Ovary (tissue), 3 donors: ENCODE data around the gene DAZAP2.

Experiments
- EP300 ChIP-seq: sonication (generic); formaldehyde crosslinking; IDR thresholded peaks from one replicate; pipeline ENCODE4 v1.6.1; 2017; ENCODE audit warnings: antibody characterized with exemption
- POLR2A ChIP-seq: fragments of 450-650 bp; IDR thresholded peaks from one replicate; pipeline ENCODE4 v1.6.1; 2017; ENCODE audit warnings: antibody characterized with exemption, mild to moderate bottlenecking, moderate library complexity
- TF ChIP-seq, protein P1 (sequence below), 3 donors: fragments of 450-650 bp in 2 of 3; fragments of 200-600 bp in 1 of 3; IDR thresholded peaks; one replicate each; pipeline versions ENCODE4 v1.5.1 to v1.8.0; 2016 to 2022; ENCODE audit warnings: antibody characterized with exemption in 3 of 3, mild to moderate bottlenecking in 1 of 3
- donor health status: DM: no; HTN: no; CAD: no.

DNA sequence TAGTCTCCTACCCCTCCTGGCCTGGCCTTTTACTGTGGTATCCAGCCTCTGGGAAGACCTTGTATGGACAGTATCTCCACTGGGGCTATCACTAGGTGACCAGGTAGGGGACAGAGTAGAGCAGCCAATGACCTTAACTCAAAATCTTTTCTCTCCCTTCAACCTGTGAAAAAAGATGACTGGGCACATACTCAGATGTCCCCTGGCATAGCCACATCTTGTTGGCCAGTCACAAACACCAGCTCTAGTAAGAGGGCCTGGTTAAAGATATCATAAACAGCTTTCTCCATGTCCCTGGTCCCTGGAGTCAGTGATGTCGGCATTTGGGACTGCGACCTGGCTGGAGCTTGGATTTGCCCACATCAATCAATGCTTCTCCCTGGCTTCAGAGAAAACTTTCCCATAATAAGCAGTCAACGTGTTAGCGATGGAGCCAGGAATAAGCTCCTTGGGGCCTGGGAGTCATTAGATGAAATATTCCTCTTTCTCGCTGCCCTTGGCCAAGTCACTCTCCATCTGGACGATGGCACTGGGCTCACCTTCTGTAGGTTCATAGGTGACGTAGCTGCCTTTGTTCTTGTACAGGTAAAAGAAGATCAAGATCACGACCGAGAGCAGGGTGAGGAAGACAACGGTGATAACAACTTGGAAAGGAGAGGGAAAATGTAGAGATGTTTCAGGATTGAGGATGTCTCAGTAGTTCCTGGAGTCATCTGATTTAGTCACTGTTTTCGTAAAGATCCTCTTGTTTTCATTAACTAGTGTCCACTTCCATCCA is 7.0 kb downstream of the DAZAP2 start:
- TF ChIP-seq POLR2A (no peak), EP300 (no peak)
- TF ChIP-seq, protein P1, sequence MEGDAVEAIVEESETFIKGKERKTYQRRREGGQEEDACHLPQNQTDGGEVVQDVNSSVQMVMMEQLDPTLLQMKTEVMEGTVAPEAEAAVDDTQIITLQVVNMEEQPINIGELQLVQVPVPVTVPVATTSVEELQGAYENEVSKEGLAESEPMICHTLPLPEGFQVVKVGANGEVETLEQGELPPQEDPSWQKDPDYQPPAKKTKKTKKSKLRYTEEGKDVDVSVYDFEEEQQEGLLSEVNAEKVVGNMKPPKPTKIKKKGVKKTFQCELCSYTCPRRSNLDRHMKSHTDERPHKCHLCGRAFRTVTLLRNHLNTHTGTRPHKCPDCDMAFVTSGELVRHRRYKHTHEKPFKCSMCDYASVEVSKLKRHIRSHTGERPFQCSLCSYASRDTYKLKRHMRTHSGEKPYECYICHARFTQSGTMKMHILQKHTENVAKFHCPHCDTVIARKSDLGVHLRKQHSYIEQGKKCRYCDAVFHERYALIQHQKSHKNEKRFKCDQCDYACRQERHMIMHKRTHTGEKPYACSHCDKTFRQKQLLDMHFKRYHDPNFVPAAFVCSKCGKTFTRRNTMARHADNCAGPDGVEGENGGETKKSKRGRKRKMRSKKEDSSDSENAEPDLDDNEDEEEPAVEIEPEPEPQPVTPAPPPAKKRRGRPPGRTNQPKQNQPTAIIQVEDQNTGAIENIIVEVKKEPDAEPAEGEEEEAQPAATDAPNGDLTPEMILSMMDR (IDR thresholded peaks at IDR 0.05), result no peak
